ENCODE results near the gene TTYH1. TPM values are rescaled to one million over a fixed set of nuclear protein-coding genes. Genes with fewer than 3 reads are reported as not detected.
"Not testable (repeated sequence)": the region's sequence is repeated elsewhere in the genome, so short reads cannot be mapped to it uniquely, and the experiment has no call there.

TTYH1 gene
- total RNA-seq, 1 donor, result not detected

- no peak overlapping the region for H3K4me3 ChIP-seq (ENCODE audit: insufficient read depth, low read length)
- H3K4me2 ChIP-seq (ENCODE audit: insufficient read depth, low read length), result no peak overlapping the region
- TF ChIP-seq CTCF (IDR thresholded peaks at IDR 0.05; ENCODE audit: extremely low read depth, low read depth, low read length), result no peak
- no peaks in the 10 kb centered on the region for H3K4me1 ChIP-seq (ENCODE audit: insufficient read depth, low read length)
- no peaks in the 10 kb centered on the region for H3K9me3 ChIP-seq (ENCODE audit: low read depth, low read length)
- no peak overlapping the region for H2AFZ ChIP-seq (ENCODE audit: low read length)
- H3K79me2 ChIP-seq (ENCODE audit: insufficient read depth, low read length), result no peaks in the 10 kb centered on the region
- H4K20me1 ChIP-seq (ENCODE audit: insufficient read depth, low read length), result no peaks in the 10 kb centered on the region
- H3K27me3 ChIP-seq (ENCODE audit: insufficient read depth, low read length), result no peaks in the 10 kb centered on the region
- no peak for DNase-seq (ENCODE audit: insufficient read length, low spot score, missing footprints)
- H3K36me3 ChIP-seq (ENCODE audit: insufficient read depth, low read length), result no peaks in the 10 kb centered on the region
- no peak overlapping the region for H3K27ac ChIP-seq (ENCODE audit: low read depth, low read length)
Measured at GRCh38 chr19:54379187-54379678, 36.0 kb upstream of the TTYH1 start.

- Histone ChIP-seq H3K36me3 (ENCODE audit: insufficient read depth, low read length) (no peaks in the 10 kb centered on the region), H3K4me1 (ENCODE audit: insufficient read depth, low read length) (no peaks in the 10 kb centered on the region), H2AFZ (ENCODE audit: low read length) (no peak overlapping the region), H3K4me2 (ENCODE audit: insufficient read depth, low read length) (no peak overlapping the region), H3K79me2 (ENCODE audit: insufficient read depth, low read length) (no peaks in the 10 kb centered on the region), H3K9me3 (ENCODE audit: low read depth, low read length) (no peaks in the 10 kb centered on the region), H3K4me3 (ENCODE audit: insufficient read depth, low read length) (no peak overlapping the region), H3K27me3 (ENCODE audit: insufficient read depth, low read length) (no peaks in the 10 kb centered on the region), H4K20me1 (ENCODE audit: insufficient read depth, low read length) (no peaks in the 10 kb centered on the region), H3K27ac (ENCODE audit: low read depth, low read length) (no peak overlapping the region)
- no peak for DNase-seq (ENCODE audit: insufficient read length, low spot score, missing footprints)
- TF ChIP-seq CTCF (IDR thresholded peaks at IDR 0.05; ENCODE audit: extremely low read depth, low read depth, low read length), result no peak
Measured at GRCh38 chr19:54380897-54381296, 34.4 kb upstream of the TTYH1 start.

- H3K9me3 ChIP-seq (ENCODE audit: low read depth, low read length); H3K4me1 ChIP-seq (ENCODE audit: insufficient read depth, low read length); H3K27ac ChIP-seq (ENCODE audit: low read depth, low read length); H4K20me1 ChIP-seq (ENCODE audit: insufficient read depth, low read length); H3K4me2 ChIP-seq (ENCODE audit: insufficient read depth, low read length); H3K4me3 ChIP-seq (ENCODE audit: insufficient read depth, low read length); H2AFZ ChIP-seq (ENCODE audit: low read length); H3K79me2 ChIP-seq (ENCODE audit: insufficient read depth, low read length); H3K27me3 ChIP-seq (ENCODE audit: insufficient read depth, low read length); H3K36me3 ChIP-seq (ENCODE audit: insufficient read depth, low read length); DNase-seq (ENCODE audit: insufficient read length, low spot score, missing footprints): not testable (repeated sequence)
Measured at GRCh38 chr19:54382041-54382440, 33.2 kb upstream of the TTYH1 start.

- H3K4me3 ChIP-seq (ENCODE audit: insufficient read depth, low read length), result no peak overlapping the region
- H3K4me2 ChIP-seq (ENCODE audit: insufficient read depth, low read length), result no peak overlapping the region
- no peaks in the 10 kb centered on the region for H3K36me3 ChIP-seq (ENCODE audit: insufficient read depth, low read length)
- H3K79me2 ChIP-seq (ENCODE audit: insufficient read depth, low read length), result no peaks in the 10 kb centered on the region
- H4K20me1 ChIP-seq (ENCODE audit: insufficient read depth, low read length), result no peaks in the 10 kb centered on the region
- H3K27ac ChIP-seq (ENCODE audit: low read depth, low read length), result no peak overlapping the region
- TF ChIP-seq CTCF (IDR thresholded peaks at IDR 0.05; ENCODE audit: extremely low read depth, low read depth, low read length), result no peak
- no peaks in the 10 kb centered on the region for H3K4me1 ChIP-seq (ENCODE audit: insufficient read depth, low read length)
- H3K9me3 ChIP-seq (ENCODE audit: low read depth, low read length), result no peaks in the 10 kb centered on the region
- H2AFZ ChIP-seq (ENCODE audit: low read length), result no peak overlapping the region
- no peak for DNase-seq (ENCODE audit: insufficient read length, low spot score, missing footprints)
- H3K27me3 ChIP-seq (ENCODE audit: insufficient read depth, low read length), result peaks cover 4% of the 10 kb centered on the region
Measured at GRCh38 chr19:54383330-54383729, 31.9 kb upstream of the TTYH1 start.
